HepG2 (cell line): ENCODE results near the gene DNAJC12. TPM values are rescaled to one million over a fixed set of nuclear protein-coding genes. Genes with fewer than 3 reads are reported as not detected.
"Not testable (repeated sequence)": the region's sequence is repeated elsewhere in the genome, so short reads cannot be mapped to it uniquely, and the experiment has no call there.

Source experiments
- ATAC-seq: fragments of 200-7000 bp; cut with Tn5 transposase; 3 replicates; pipeline ENCODE4 v1.9.1; 2020; ENCODE audit warnings: mild to moderate bottlenecking, moderate library complexity
- BruUV-seq: library from RNA; stranded (reverse); fragments of 400-500 nt; replicated peaks from 2 replicates; lab custom pipeline; 2021; lab: Mats Ljungman, UMichigan
- CTCF ChIA-PET: fragments of 300-600 bp; formaldehyde crosslinking; extraction: SDS; loops from one replicate; lab custom pipeline; 2021; ENCODE audit warnings: low total read pairs, inconsistent platforms, low intra/inter-chr PET ratio; lab: Yijun Ruan, JAX
- POLR2A ChIA-PET: fragments of 350-600 bp; sonication (Branson Sonifier 250); formaldehyde crosslinking; loops from one replicate; lab custom pipeline; 2020; ENCODE audit warnings: antibody characterized with exemption, inconsistent platforms; lab: Yijun Ruan, JAX
- DNase-seq: peaks from one replicate; pipeline ENCODE4 v3.0.0-alpha.2; 2015; ENCODE audit warnings: low spot score
- FAIRE-seq: peaks from 3 replicates; lab custom pipeline; 2011; peaks lifted over from hg19 to GRCh38; lab: Jason Lieb, UNC
- H2AFZ ChIP-seq: one replicate; pipeline ENCODE4 v1.6.1; 2011; ENCODE audit warnings: low read length, inconsistent platforms
- H3K27ac ChIP-seq: fragments of 300-600 bp; 3 replicates; pipeline ENCODE4 v1.8.0; 2011; ENCODE audit warnings: mixed run types, mild to moderate bottlenecking, mixed read lengths, low read length, inconsistent platforms; ENCODE audit not compliant: insufficient read depth; ENCODE audit errors: extremely low read length
- H3K27me3 ChIP-seq, 2 experiments: fragments of 200-600 bp in 1 of 2; 2 replicates in 1 of 2; 3 replicates in 1 of 2; pipeline versions ENCODE4 v1.6.0 to v1.8.0; 2011; ENCODE audit warnings: low read length in 2 of 2, mild to moderate bottlenecking in 2 of 2, moderate library complexity in 2 of 2, inconsistent platforms in 1 of 2; ENCODE audit not compliant: insufficient read depth in 2 of 2, control insufficient read depth in 1 of 2
- H3K36me3 ChIP-seq, 2 experiments: fragments of 200-600 bp in 1 of 2; replicated peaks in 1 of 2; 2 replicates in 1 of 2; 3 replicates in 1 of 2; pipeline versions ENCODE4 v1.5.1 to v1.8.0; 2011; ENCODE audit warnings: low read length in 2 of 2, inconsistent platforms in 1 of 2; ENCODE audit not compliant: insufficient read depth in 2 of 2, control insufficient read depth in 1 of 2
- H3K4me1 ChIP-seq: 2 replicates; pipeline ENCODE4 v1.5.1; 2012; ENCODE audit warnings: low read length, inconsistent platforms; ENCODE audit not compliant: insufficient read depth
- H3K4me2 ChIP-seq: 2 replicates; pipeline ENCODE4 v1.6.0; 2011; ENCODE audit warnings: low read depth, low read length, inconsistent platforms
- H3K4me3 ChIP-seq, 3 experiments: fragments of 200-600 bp in 1 of 3; sonication (generic), shearing (Covaris generic) in 1 of 3; replicated peaks in 1 of 3; 2 replicates each; pipeline ENCODE4 v1.5.1; 2011 to 2016; ENCODE audit warnings: low read length in 3 of 3, inconsistent platforms in 2 of 3, low read depth in 2 of 3, mild to moderate bottlenecking in 2 of 3, control low read depth in 1 of 3, mixed read lengths in 1 of 3; ENCODE audit not compliant: insufficient read depth in 1 of 3
- H3K79me2 ChIP-seq: one replicate; pipeline ENCODE4 v1.6.1; 2011; ENCODE audit warnings: low read length, inconsistent platforms; ENCODE audit not compliant: insufficient read depth
- H3K9ac ChIP-seq: 2 replicates; pipeline ENCODE4 v1.6.0; 2011; ENCODE audit warnings: mild to moderate bottlenecking, low read depth, low read length, inconsistent platforms; ENCODE audit not compliant: insufficient read depth
- H3K9me3 ChIP-seq: 2 replicates; pipeline ENCODE4 v1.5.1; 2012; ENCODE audit warnings: mild to moderate bottlenecking, low read length
- H4K20me1 ChIP-seq: 2 replicates; pipeline ENCODE4 v1.6.0; 2011; ENCODE audit warnings: inconsistent platforms, mild to moderate bottlenecking, low read length, moderate library complexity; ENCODE audit not compliant: insufficient read depth
- HDAC2 ChIP-seq: sonication (generic); formaldehyde crosslinking; IDR thresholded peaks from 2 replicates; pipeline ENCODE4 v1.4.0; 2020; ENCODE audit warnings: missing genetic modification reagents
- NR2F6 ChIP-seq, 2 experiments: IDR thresholded peaks; 2 replicates each; pipeline ENCODE4 v1.6.1; 2016; ENCODE audit warnings: antibody characterized with exemption in 1 of 2, mild to moderate bottlenecking in 1 of 2
- POLR2A ChIP-seq, 2 experiments: IDR thresholded peaks; 2 replicates each; pipeline ENCODE4 v1.6.1; 2011; ENCODE audit warnings: low read depth in 2 of 2, low read length in 2 of 2, mild to moderate bottlenecking in 1 of 2, moderate library complexity in 1 of 2; ENCODE audit not compliant: insufficient read depth in 1 of 2
- SP2 ChIP-seq: sonication (generic); formaldehyde crosslinking; IDR thresholded peaks from 2 replicates; pipeline ENCODE4 v1.5.1; 2020; ENCODE audit warnings: mild to moderate bottlenecking, missing genetic modification reagents
- ZBTB20 ChIP-seq: sonication (generic); formaldehyde crosslinking; IDR thresholded peaks from 2 replicates; pipeline ENCODE4 v1.8.1; 2023; ENCODE audit warnings: missing genetic modification reagents, low read depth, mild to moderate bottlenecking, borderline replicate concordance
- ZBTB7B ChIP-seq: sonication (generic); formaldehyde crosslinking; IDR thresholded peaks from 2 replicates; pipeline ENCODE4 v1.4.0; 2020; ENCODE audit warnings: missing genetic modification reagents
- ZFX ChIP-seq: sonication (generic); formaldehyde crosslinking; IDR thresholded peaks from 2 replicates; pipeline ENCODE4 v1.4.0; 2020; ENCODE audit warnings: mild to moderate bottlenecking, low read depth, missing genetic modification reagents, moderate library complexity
- ZNF292 ChIP-seq: sonication (generic); formaldehyde crosslinking; IDR thresholded peaks from 2 replicates; pipeline ENCODE4 v1.8.1; 2022; ENCODE audit warnings: mild to moderate bottlenecking, low read depth, missing genetic modification reagents, borderline replicate concordance
- ZNF740 ChIP-seq: sonication (generic); formaldehyde crosslinking; IDR thresholded peaks from 2 replicates; pipeline ENCODE4 v1.4.0; 2020; ENCODE audit warnings: missing genetic modification reagents
- WGBS: methylation state at CpG from one replicate; pipeline ENCODE4 v1.1.6; 2017; ENCODE audit warnings: low lambda C conversion rate; 5-methylcytosine and 5-hydroxymethylcytosine counted together
- in situ Hi-C: cut with HindIII; loops from 2 replicates; pipeline ENCODE4 v1.10.0; 2017; ENCODE audit warnings: low pct_unique_long_range_greater_than_20kb; ENCODE audit not compliant: extremely low pct_ligation_motif_present
- intact Hi-C: fragments of 100-400 bp; cut with micrococcal nuclease; formaldehyde crosslinking; loops from one replicate; pipeline ENCODE4 v1.10.0; 2022; ENCODE audit not compliant: unreplicated experiment
- polyA plus RNA-seq, 8 experiments: library from polyadenylated mRNA; depleted of rRNA in 3 of 8; stranded (reverse) in 7 of 8; unstranded in 1 of 8; fragments of >200 nt; fragmentation: Illumina TruSeq in 4 of 8; extraction: Trizol in 4 of 8; gene quantifications; 2 replicates each; pipeline versions ENCODE4 v1.2.1 to v1.2.3, GENCODE V29; 2011 to 2016; ENCODE audit warnings: low read depth in 4 of 8, missing spikeins in 1 of 8, mixed read lengths in 1 of 8; ENCODE audit not compliant: insufficient read depth in 1 of 8
- total RNA-seq, 5 experiments: library from RNA; depleted of rRNA; stranded (reverse); fragments of >200 nt; fragmentation: Illumina TruSeq; extraction: Trizol; gene quantifications; 2 replicates each; pipeline ENCODE4 v1.2.3, GENCODE V29; 2016; ENCODE audit warnings: low read depth in 1 of 5

Gene DNAJC12
- total and polyA plus RNA-seq, 2 of the 13 experiments (the other 11 are each of a cell fraction or from before 2014, with no cell fraction given), result 11.6 to 43.9 TPM

- TF ChIP-seq HDAC2 (CRISPR knock-in tag) (0 out of 2 replicates have a peak, but pooled peaks have one; percentile 0), ZFX (CRISPR knock-in tag) (peak; percentile 55), ZNF740 (no peak), ZNF292 (CRISPR knock-in tag) (0 out of 2 replicates have a peak, but pooled peaks have one; percentile 7), NR2F6 (IDR thresholded peaks at IDR 0.05) (no peak), NR2F6 (CRISPR knock-in tag; IDR thresholded peaks at IDR 0.05) (no peak), ZBTB7B (0 out of 2 replicates have a peak, but pooled peaks have one; percentile 1), ZBTB20 (CRISPR knock-in tag) (0 out of 2 replicates have a peak, but pooled peaks have one; percentile 18), POLR2A (IDR thresholded peaks at IDR 0.05; ENCODE audit: insufficient read depth in 1 of 2, low read depth in 2 of 2, low read length in 2 of 2) (0 out of 4 replicates have a peak, but pooled peaks of 1 of the 2 experiments have one; percentile 35), SP2 (CRISPR knock-in tag) (0 out of 2 replicates have a peak, but pooled peaks have one; percentile 18)
Observed at GRCh38 chr10:67763499-67764011, 74.4 kb downstream of the DNAJC12 start (continued).

GRCh38 chr10:67762567-67762966 lies 75.4 kb downstream of the DNAJC12 start:
- intact Hi-C loops, result loop anchor here (5.0 kb wide), 1 partner anchor 65 kb away; the partner anchor contains the start of gene CTNNA3
- H3K27me3 ChIP-seq, CTCF ChIA-PET, ATAC-seq, BruUV-seq, H4K20me1 ChIP-seq, H3K36me3 ChIP-seq, H3K27ac ChIP-seq, FAIRE-seq, H3K9me3 ChIP-seq, H3K9ac ChIP-seq, in situ Hi-C loops, DNase-seq, H2AFZ ChIP-seq, POLR2A ChIA-PET, H3K79me2 ChIP-seq: not testable (repeated sequence)
- Histone ChIP-seq H3K4me3 (peak overlapping the region in 1 of 3 experiments; percentile 15; a peak in 1 of 6 replicates), H3K4me1 (peaks cover 17% of the 10 kb centered on the region), H3K4me2 (peak overlapping the region; percentile 89)
- WGBS, result 27% methylated on average over 9 of the region's 9 CpGs
